Liver (tissue), 3 donors: Measurements from ENCODE around the gene PCMT1.

Experiments used
- ATF3 ChIP-seq: IDR thresholded peaks from 2 replicates; pipeline ENCODE4 v1.6.1; 2016; ENCODE audit warnings: antibody characterized with exemption
- CTCF ChIP-seq: fragments of 150-350 bp; IDR thresholded peaks from 2 replicates; pipeline ENCODE4 v1.5.1; 2017; ENCODE audit warnings: improper control_type of control experiment, low read depth, low read length; ENCODE audit not compliant: missing input control
- EGR1 ChIP-seq, 2 donors: IDR thresholded peaks; 2 replicates each; pipeline ENCODE4 v1.6.1; 2016 to 2018; ENCODE audit warnings: antibody characterized with exemption in 2 of 2, low read depth in 2 of 2
- FOXA1 ChIP-seq: IDR thresholded peaks from 2 replicates; pipeline ENCODE4 v1.6.1; 2016; ENCODE audit warnings: antibody characterized with exemption
- GABPA ChIP-seq, 2 donors: IDR thresholded peaks in 1 of 2; conservative IDR thresholded peaks in 1 of 2; 2 replicates each; pipeline ENCODE4 v1.6.1; 2016; ENCODE audit warnings: antibody characterized with exemption in 2 of 2, mild to moderate bottlenecking in 1 of 2, moderate library complexity in 1 of 2
- JUND ChIP-seq, 2 donors: IDR thresholded peaks; 2 replicates each; pipeline ENCODE4 v1.6.1; 2016; ENCODE audit warnings: antibody characterized with exemption in 2 of 2
- RAD21 ChIP-seq, 2 donors: IDR thresholded peaks; 2 replicates each; pipeline ENCODE4 v1.6.1; 2016; ENCODE audit warnings: antibody characterized with exemption in 2 of 2, mild to moderate bottlenecking in 2 of 2
- REST ChIP-seq: IDR thresholded peaks from 2 replicates; pipeline ENCODE4 v1.6.1; 2016; ENCODE audit warnings: antibody characterized with exemption, mild to moderate bottlenecking
- RXRA ChIP-seq, 2 donors: IDR thresholded peaks; 2 replicates each; pipeline ENCODE4 v1.6.1; 2017 to 2018; ENCODE audit warnings: antibody characterized with exemption in 2 of 2, mild to moderate bottlenecking in 1 of 2
- TAF1 ChIP-seq: conservative IDR thresholded peaks from 2 replicates; pipeline ENCODE4 v1.6.1; 2016; ENCODE audit warnings: antibody characterized with exemption, mild to moderate bottlenecking
- YY1 ChIP-seq: IDR thresholded peaks from 2 replicates; pipeline ENCODE4 v1.6.1; 2016; ENCODE audit warnings: antibody characterized with exemption, mild to moderate bottlenecking
- TF ChIP-seq, protein P1 (sequence below): IDR thresholded peaks from 2 replicates; pipeline ENCODE4 v1.6.1; 2016; ENCODE audit warnings: antibody characterized with exemption
- TF ChIP-seq, protein P2 (sequence below): IDR thresholded peaks from 2 replicates; pipeline ENCODE4 v1.6.1; 2016; ENCODE audit warnings: antibody characterized with exemption
- donor health status: healthy.
- donor health status: healthy.

DNA sequence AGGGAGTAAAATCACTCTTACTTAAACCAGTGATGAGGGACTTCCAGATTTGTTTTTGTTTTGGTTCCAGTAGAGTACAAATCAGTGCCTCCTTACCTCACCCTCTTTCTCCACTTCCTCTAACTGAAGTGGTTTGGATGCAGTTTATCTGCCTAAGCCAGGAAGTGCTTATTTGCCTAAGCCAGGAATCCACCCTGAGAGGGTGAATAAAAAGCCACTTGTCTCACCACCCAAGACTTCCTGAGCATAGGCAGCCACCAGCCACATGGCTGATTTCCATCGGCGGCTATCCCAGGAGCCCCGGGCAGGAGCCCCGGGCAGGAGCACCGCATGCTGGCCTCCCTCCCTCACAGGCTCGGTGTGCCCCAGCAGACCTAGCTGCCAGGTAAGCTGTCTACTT lies 102.6 kb downstream of the PCMT1 start:
- TF ChIP-seq CTCF = no peak
- TF ChIP-seq ATF3 = no peak
- TF ChIP-seq RAD21 (IDR thresholded peaks at IDR 0.05) = no peak
- TF ChIP-seq JUND (IDR thresholded peaks at IDR 0.05) = no peak
- no peak for TF ChIP-seq YY1
- TF ChIP-seq TAF1 = no peak
- TF ChIP-seq, protein P1, sequence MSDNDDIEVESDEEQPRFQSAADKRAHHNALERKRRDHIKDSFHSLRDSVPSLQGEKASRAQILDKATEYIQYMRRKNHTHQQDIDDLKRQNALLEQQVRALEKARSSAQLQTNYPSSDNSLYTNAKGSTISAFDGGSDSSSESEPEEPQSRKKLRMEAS = no peak
- no peak for TF ChIP-seq RXRA (IDR thresholded peaks at IDR 0.05)
- TF ChIP-seq FOXA1 = no peak
- TF ChIP-seq GABPA (IDR thresholded peaks at IDR 0.05 in 1 of 2, conservative IDR thresholded peaks at IDR 0.05 in 1 of 2) = no peak
- no peak for TF ChIP-seq REST
- TF ChIP-seq, protein P2, sequence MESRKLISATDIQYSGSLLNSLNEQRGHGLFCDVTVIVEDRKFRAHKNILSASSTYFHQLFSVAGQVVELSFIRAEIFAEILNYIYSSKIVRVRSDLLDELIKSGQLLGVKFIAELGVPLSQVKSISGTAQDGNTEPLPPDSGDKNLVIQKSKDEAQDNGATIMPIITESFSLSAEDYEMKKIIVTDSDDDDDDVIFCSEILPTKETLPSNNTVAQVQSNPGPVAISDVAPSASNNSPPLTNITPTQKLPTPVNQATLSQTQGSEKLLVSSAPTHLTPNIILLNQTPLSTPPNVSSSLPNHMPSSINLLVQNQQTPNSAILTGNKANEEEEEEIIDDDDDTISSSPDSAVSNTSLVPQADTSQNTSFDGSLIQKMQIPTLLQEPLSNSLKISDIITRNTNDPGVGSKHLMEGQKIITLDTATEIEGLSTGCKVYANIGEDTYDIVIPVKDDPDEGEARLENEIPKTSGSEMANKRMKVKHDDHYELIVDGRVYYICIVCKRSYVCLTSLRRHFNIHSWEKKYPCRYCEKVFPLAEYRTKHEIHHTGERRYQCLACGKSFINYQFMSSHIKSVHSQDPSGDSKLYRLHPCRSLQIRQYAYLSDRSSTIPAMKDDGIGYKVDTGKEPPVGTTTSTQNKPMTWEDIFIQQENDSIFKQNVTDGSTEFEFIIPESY = no peak
- TF ChIP-seq EGR1 (IDR thresholded peaks at IDR 0.05; ENCODE audit: low read depth in 2 of 2) = no peak
